ENCODE data around the gene UTP20.

Gene UTP20

DNA sequence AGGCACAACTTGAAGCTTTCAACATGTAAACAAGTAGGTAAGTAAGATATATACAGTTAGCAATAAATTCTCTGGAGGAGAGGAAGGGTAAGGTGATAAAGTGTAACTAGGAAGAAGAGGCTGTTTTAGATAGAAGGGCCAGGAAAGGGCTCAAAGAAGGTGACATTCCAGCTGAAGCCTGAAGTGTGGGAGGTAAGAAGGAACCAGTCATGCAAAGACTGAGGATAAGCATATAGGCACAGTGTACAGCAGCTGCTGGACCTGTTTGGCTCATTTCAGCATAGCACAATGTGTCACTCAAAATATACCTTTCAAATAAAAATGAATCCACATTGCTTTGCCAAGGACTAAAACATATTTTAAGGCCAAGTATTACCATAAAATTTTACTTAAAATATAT lies 156.2 kb downstream of the UTP20 start:
- no peak for DNase-seq (ENCODE audit: low read depth)
